Measurements from ENCODE around the gene CCER1.
"Not testable (repeated sequence)": the region's sequence is repeated elsewhere in the genome, so short reads cannot be mapped to it uniquely, and the experiment has no call there.

The CCER1 gene

DNA sequence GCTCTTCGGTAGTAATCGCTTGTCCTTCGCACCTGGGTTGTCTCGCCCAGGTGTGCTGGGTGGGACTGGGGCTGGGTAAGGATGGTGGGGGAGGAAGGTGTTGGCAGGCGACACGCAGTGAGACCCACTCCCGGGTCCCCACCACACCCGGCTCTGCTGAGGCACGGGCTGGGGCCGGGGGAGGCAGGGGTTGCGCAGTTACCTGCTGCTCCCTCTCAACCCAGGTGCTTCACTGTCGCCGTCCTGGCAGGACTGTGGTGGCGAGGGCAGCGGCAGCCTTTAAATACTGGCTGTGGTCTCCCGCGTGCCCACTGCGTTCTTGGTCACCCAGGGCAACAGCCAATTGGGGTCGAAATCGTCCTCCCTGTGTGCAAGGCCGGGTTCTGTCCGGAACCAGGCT lies at the start of gene CCER1:
Gene CCER1, minus strand, starts transcription at position 256 of the 400 bp plus-strand sequence. CDS start 434 bp downstream, outside the sequence.
- no peak for DNase-seq (ENCODE audit: low read depth in 4 of 4, low spot score in 1 of 4)

DNA sequence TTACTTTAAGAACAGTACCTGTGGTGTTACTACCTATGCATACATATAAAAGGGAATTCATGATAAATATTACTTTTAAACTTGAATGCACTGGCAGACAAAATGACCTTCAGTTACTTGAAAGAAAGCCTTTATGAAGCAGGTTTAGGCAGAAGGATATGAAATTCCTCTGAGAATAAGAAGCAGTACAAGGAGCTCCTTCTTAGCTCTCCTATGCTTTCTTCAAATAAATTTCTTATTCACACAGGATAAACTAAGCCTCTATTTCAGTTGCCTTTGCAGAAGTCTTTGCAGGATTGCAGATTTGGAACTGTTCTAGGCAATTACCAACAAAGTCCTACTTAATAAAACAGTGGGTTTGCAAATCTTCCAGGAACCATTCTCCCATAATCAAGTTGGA lies 48.8 kb upstream of the CCER1 start:
- no peak for DNase-seq (ENCODE audit: low read depth in 4 of 4, low spot score in 1 of 4)

DNA sequence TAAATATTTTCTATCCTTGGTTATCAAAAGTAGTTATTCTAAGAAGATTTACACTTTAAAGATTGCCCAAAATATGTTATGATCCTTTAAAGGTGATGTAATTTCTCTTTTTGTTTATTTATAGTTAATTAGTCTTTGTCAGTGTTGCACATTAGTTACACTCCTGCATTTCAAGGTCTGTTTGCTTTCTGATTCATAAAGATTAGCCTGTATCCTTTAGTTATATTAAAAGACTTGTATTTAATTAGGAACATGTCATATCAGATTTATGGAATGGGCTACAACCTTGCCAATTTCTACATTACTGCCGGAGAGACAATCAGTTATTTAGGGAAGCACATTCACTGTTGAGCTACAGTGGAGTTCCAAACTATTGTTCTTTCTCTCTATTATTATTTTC lies 46.3 kb upstream of the CCER1 start:
- no peak for DNase-seq (ENCODE audit: low read depth in 4 of 4, low spot score in 1 of 4)

DNA sequence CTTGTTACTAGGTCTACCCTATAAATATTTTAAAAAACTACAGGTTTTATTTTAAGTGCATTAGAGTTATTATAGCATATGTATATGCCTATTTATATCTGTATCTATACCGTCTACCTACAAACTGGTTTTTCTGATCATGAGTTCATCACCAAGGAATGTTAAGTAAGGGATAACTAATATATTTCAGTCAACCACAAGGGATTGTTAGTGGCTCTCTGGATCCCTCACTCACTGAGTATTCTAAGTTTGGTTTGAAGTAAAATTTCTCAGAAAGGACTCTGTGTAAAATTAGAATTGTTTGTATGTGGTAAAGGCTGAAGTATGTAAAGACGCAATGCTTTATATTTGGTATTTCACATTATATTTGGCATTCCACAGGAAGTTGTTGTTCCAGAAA lies 45.0 kb upstream of the CCER1 start:
- no peak for DNase-seq (ENCODE audit: low read depth in 4 of 4, low spot score in 1 of 4)

DNA sequence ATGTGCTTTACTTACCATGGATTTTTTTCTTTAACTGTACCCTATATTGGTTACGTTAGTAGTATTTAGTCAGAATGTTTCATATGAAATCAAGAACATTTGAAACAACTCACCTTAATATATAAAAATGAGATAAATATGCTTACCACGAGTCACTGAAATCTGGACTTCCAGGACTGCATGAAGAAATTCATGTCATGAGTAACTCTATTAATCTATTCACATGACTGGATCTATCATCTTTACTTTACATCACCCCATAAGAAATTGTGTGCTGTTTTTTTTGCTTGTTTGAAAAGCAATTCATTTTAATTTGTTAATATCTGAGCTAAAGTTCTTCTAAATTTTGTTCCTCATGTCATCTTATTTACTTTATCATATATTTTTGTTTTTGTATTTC lies 44.6 kb upstream of the CCER1 start:
- no peak for DNase-seq (ENCODE audit: low read depth in 4 of 4, low spot score in 1 of 4)

- no peak for DNase-seq (ENCODE audit: low read depth in 4 of 4, low spot score in 1 of 4)
These were observed 40.0 kb upstream of the CCER1 start for GRCh38 chr12:90995010-90995409.

DNA sequence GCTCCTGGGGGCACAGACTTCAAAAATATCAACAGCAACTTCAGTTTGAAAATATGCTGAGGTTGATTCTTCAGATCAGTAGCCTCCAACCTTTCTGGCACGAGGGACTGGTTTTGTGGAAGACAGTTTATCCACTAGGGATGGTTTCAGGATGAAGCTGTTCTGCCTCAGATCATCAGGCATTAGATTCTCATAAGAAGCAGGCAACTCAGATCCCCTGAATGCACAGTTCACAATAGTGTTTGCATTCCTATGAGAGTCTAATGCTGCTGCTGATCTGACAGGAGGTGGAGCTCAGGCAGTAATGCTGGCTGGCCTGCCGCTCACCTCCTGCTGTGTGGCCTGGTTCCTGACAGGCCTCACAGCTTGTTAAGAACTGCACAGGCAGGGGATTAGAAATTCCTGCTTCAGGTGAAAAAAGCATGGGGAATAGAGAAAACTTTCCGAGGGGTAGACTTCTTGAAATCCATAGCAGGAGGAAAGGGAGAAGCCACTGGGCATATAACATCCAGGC lies 37.0 kb upstream of the CCER1 start:
- DNase-seq (ENCODE audit: low read depth in 4 of 4, low spot score in 1 of 4) = no peak

- DNase-seq (ENCODE audit: low read depth in 4 of 4, low spot score in 1 of 4) = no peak
These were observed 35.6 kb upstream of the CCER1 start for GRCh38 chr12:90990611-90991010.

DNA sequence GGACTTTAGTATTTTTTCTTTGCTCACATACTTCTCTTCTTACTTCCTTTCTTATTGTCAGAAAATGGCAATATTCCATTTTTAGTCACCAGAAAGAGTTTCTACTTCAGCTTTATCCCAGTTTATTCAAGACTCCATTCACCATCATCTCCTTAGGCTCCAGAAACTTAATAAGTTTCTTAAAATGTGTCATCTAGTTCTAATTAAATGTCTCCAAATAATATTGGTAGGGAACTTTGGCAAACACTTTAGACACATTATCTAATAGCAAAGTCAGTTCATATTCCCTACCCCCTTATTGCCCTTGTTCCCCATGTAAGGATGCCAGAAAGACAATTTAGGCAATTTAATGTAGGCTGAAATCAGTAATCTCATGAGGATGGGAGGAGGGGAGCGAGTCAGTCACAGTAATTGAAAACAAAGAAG lies 34.7 kb upstream of the CCER1 start:
- no peak for DNase-seq (ENCODE audit: low read depth in 4 of 4, low spot score in 1 of 4)

DNA sequence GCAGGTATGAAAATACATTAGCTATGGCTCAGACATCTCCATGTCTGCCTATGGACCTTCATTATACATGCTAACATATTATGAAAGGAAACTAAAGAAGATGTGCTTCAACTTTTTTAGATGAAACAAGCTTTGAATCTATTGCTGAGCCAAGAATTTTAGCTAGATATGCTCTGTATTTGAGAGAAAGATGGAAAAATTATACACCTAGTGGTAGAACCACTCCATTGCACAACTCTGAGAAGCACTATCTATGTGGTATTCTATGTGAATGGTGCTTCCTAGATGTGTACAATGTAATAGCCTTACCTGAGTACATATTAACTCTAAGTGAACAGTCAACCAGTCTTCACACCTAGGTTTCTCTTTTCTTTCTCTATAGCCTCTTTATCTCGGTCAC lies 32.5 kb upstream of the CCER1 start:
- DNase-seq (ENCODE audit: low read depth in 4 of 4, low spot score in 1 of 4) = no peak

DNA sequence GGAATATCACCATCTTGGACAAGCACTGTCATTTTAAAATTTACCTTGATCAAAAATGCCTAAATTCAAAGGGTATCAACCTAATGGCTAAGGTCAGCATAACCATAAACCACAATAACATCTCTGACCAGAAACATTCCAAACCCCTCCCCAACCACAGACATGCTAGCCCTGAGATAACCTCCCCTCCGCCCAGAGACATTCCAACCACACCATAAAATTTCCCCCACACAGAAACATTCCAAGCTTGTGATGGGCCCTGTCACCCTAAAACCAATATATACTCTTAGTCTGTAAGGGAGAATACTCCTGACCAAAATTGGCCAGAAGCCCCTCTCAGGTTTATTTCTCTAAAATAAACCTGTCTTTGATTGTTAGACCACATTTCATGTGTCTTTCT lies 32.1 kb upstream of the CCER1 start:
- no peak for DNase-seq (ENCODE audit: low read depth in 4 of 4, low spot score in 1 of 4)

GRCh38 chr12:90985331-90985730 lies 30.4 kb upstream of the CCER1 start:
- not testable (repeated sequence) for DNase-seq (ENCODE audit: low read depth in 4 of 4, low spot score in 1 of 4)

GRCh38 chr12:90984114-90984513 lies 29.1 kb upstream of the CCER1 start:
- DNase-seq (ENCODE audit: low read depth in 4 of 4, low spot score in 1 of 4) = no peak

GRCh38 chr12:90982170-90982569 lies 27.2 kb upstream of the CCER1 start:
- no peak for DNase-seq (ENCODE audit: low read depth in 4 of 4, low spot score in 1 of 4)

DNA sequence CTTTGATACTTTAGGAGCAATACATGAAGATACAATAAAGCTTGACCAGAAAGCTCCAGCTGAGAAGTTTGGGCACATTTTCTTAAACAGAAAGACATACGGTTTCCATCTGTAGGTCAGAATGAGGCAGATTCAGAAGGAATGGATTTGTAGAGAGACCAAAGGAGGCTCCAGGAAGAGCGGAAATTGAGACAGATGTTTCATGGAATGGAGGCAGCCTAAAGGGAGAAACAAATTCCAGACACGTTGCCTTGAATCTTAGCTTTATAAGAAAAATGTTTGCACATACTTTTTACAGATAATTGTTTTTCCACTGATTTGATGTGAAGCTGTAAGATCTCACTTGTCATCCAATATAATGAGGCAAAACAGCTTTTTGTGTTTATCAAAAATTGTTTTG lies 25.0 kb upstream of the CCER1 start:
- no peak for DNase-seq (ENCODE audit: low read depth in 4 of 4, low spot score in 1 of 4)

DNA sequence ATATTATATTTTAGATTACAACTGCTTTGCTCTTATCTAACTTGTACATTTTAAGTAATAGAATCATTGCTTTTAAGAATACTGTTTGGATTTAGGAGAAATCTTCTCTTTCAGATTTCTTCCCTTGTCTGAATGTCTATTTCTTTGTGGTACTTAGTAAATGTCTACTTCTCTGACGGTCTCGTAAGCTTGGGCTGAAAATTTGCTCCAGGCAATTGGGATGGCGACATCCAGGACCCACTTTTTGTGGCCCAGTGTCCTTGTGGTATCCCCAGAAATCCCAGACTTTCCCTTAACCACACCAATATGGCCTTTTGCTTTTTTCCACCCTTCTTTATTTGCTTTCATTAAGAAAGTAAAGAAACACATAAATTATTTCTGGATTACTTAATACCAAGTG lies 24.0 kb upstream of the CCER1 start:
- no peak for DNase-seq (ENCODE audit: low read depth in 4 of 4, low spot score in 1 of 4)

DNA sequence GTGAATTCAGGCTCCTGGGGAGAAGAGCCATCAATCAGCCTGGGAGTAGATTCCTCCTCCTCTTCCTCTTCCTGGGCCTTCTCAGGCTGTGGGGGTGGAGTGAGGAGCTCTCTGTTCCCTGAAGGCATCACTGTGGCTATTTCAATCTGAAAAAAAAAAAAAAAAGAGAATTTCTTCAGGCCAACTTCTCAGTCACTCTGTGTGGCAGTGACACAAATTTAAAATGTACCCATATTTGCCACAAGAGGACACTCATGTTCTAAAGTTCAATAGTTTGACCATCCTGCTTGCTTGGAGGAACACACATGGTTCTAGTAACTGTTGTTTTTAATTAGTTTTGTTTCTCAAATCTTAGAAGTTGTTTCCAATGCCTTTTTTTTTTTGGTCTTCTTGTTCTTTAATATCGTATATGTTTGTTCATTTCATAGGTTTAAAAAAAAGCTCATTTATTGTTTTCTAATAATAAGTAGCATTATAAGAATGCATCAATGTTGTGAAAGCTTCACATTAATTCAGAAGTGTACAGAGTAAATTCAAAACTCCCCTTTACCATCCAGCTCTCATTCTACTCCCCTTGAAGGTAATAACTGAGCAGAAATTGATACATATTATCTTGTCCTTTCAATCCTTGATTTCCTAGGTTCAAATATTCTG lies 23.3 kb upstream of the CCER1 start:
- no peak for DNase-seq (ENCODE audit: low read depth in 4 of 4, low spot score in 1 of 4)

DNA sequence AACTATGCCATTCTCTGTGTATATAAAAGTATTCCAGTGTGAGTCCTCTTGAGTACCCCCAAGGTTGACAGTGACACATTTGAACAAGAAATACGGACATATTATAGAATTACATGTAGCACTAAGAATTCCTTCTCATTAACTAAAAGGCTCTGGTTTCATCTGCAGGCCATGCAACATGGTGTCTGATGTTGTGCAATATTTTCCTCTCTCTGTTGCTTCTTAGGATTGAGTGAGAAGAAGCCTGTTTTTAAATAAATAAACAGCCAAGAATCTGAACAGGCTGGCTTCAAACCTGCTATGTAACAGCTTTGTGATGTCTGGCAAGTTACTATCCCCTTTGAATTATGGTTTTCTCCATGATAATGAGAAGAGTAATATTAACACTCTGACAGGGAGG lies 22.2 kb upstream of the CCER1 start:
- no peak for DNase-seq (ENCODE audit: low read depth in 4 of 4, low spot score in 1 of 4)

- DNase-seq (ENCODE audit: low read depth in 4 of 4, low spot score in 1 of 4) = no peak
These were observed 19.3 kb upstream of the CCER1 start for GRCh38 chr12:90974286-90974685.

DNA sequence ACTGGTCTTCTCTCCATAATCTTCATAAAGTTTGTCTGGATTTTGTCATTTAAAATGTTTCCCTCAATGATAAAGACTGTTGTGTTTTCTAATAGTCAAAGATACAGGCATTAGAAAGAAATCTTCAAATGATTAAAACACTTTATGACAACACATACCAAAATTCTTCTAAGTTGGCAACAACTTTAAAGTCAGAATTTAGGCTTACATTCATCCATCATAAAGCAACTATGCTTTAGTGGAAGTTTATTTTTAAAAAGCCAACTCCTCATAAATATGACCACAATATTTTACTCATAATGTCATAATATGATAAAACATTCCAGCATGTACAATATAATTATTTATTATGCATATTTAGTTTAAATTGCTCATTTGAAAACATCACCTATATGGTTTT lies 17.2 kb upstream of the CCER1 start:
- DNase-seq (ENCODE audit: low read depth in 4 of 4, low spot score in 1 of 4) = no peak

GRCh38 chr12:90970911-90971310 lies 15.9 kb upstream of the CCER1 start:
- DNase-seq (ENCODE audit: low read depth in 4 of 4, low spot score in 1 of 4) = no peak

GRCh38 chr12:90970471-90970870 lies 15.5 kb upstream of the CCER1 start:
- DNase-seq (ENCODE audit: low read depth in 4 of 4, low spot score in 1 of 4) = no peak

- DNase-seq (ENCODE audit: low read depth in 4 of 4, low spot score in 1 of 4) = no peak
These were observed 14.9 kb upstream of the CCER1 start for GRCh38 chr12:90969851-90970250.

All from stimulated activated CD4-positive, alpha-beta T cell treated with anti-CD3 and anti-CD28 coated beads, Interleukin-1b, Interleukin-23, amount 100 ng/mL, for 24 hours (primary cell).